Muscle layer of colon (tissue), 2 donors: ENCODE data around the gene CCBE1.

Experiments used
- H3K27ac ChIP-seq: one replicate; pipeline ENCODE4 v1.7.0; 2013; ENCODE audit warnings: low read depth, mild to moderate bottlenecking, low read length, moderate library complexity
- H3K27me3 ChIP-seq, 2 donors: one replicate each; pipeline ENCODE4 v1.7.0; 2013; ENCODE audit warnings: low read length in 2 of 2, mild to moderate bottlenecking in 2 of 2; ENCODE audit not compliant: insufficient read depth in 2 of 2, control insufficient read depth in 1 of 2
- H3K36me3 ChIP-seq: one replicate; pipeline ENCODE4 v1.7.0; 2013; ENCODE audit warnings: mild to moderate bottlenecking, low read length; ENCODE audit not compliant: insufficient read depth
- H3K4me1 ChIP-seq: one replicate; pipeline ENCODE4 v1.7.0; 2013; ENCODE audit warnings: mild to moderate bottlenecking, low read length; ENCODE audit not compliant: insufficient read depth
- H3K4me3 ChIP-seq, 2 donors: one replicate each; pipeline ENCODE4 v1.7.0; 2013; ENCODE audit warnings: low read length in 2 of 2, low read depth in 1 of 2, mild to moderate bottlenecking in 1 of 2, moderate library complexity in 1 of 2
- H3K9ac ChIP-seq: one replicate; pipeline ENCODE4 v1.7.0; 2013; ENCODE audit warnings: low read length
- H3K9me3 ChIP-seq: one replicate; pipeline ENCODE4 v1.7.0; 2013; ENCODE audit warnings: mild to moderate bottlenecking, low read length
- donor health status: abdominal sarcoma.
- donor health status: Adenocarcinoma of cecum.

The CCBE1 gene

DNA sequence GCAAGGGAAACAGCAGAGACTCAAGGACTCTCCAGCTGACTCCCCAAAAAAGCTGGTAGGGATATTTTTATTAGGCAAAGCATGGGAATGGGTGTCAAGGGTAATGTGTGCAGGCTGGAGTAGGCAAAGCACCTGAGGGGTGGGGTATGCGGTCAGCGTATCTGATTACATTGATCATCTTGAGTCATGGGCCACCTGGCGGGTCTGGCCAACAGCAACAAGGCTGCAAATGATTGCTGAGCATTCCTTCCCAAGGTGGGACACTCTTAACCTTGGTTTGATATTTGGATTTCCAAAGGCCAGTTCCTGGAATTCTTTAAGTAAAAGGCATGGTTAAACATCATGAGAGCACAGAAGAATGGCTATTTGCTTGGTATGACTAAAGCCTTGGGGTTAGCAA, 32.6 kb upstream of the CCBE1 start:
- H3K27ac ChIP-seq: no peak overlapping the region
- H3K36me3 ChIP-seq: no peaks in the 10 kb centered on the region
- no peaks in the 10 kb centered on the region for H3K9me3 ChIP-seq
- no peak overlapping the region for H3K4me3 ChIP-seq
- no peaks in the 10 kb centered on the region for H3K4me1 ChIP-seq
- no peaks in the 10 kb centered on the region for H3K27me3 ChIP-seq
- no peak overlapping the region for H3K9ac ChIP-seq

DNA sequence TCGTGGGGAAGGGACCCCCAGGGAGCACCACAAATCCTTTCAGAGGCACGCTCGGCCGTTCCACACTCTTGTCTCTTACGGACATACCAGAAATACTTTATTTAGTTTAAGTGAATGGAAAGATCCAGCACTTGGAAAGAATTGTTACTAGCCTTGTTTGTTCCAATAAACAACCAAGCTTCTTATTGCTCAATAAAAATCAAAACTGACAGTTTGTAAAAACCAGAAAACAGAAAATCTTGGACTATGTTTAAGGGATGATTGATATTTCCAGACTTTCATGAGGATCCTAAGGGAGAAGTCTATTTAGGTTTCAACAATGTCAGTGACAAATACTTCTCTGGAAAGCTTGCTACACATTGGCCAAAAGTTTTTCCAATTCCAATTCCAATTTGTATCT, 31.6 kb upstream of the CCBE1 start:
- no peaks in the 10 kb centered on the region for H3K4me1 ChIP-seq
- H3K36me3 ChIP-seq: no peaks in the 10 kb centered on the region
- no peak overlapping the region for H3K4me3 ChIP-seq
- H3K27me3 ChIP-seq: no peaks in the 10 kb centered on the region
- no peak overlapping the region for H3K9ac ChIP-seq
- no peak overlapping the region for H3K27ac ChIP-seq
- no peaks in the 10 kb centered on the region for H3K9me3 ChIP-seq

DNA sequence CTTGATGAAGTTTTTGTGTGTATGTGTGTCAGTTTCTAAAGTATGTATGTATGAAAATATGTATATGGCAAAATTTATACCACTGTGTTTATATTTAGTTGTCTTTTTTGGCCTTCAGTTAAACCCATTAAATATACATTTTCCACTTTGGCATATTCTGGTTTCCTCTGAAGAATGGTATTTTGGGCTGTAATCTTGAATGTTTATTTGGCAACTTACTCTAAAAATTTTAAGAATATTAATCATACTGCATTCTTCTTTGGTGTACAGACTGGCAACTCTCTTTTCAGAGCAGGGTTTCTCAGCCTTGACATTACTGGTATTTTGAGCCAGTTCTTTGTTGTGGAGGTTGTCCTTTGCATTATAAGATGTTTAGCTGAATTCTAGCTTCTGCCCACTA, 27.9 kb upstream of the CCBE1 start:
- peaks cover 4% of the 10 kb centered on the region for H3K9me3 ChIP-seq
- H3K9ac ChIP-seq: no peak overlapping the region
- H3K4me3 ChIP-seq: no peak overlapping the region
- no peaks in the 10 kb centered on the region for H3K27me3 ChIP-seq
- H3K27ac ChIP-seq: no peak overlapping the region
- H3K36me3 ChIP-seq: no peaks in the 10 kb centered on the region
- H3K4me1 ChIP-seq: no peaks in the 10 kb centered on the region

DNA sequence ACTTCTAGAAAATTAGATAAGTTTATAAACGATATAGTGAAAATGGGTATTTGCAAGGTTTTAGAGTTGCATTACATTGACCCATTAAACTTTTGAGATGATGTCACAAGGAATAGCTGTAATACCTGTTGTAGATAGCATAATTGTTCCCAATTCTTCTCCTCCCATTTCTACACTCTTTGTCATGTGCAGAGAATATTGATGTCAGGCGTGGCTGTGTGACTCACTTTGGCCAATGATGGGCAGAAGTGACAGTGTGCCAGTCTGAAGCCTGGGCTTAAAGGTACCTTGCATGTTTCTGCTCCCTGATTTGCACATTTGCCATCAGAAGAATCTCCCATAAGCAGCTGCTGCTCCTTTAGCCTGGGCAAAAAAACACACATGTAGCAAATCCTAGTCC, 26.9 kb upstream of the CCBE1 start:
- H3K36me3 ChIP-seq: no peaks in the 10 kb centered on the region
- no peaks in the 10 kb centered on the region for H3K4me1 ChIP-seq
- no peak overlapping the region for H3K27ac ChIP-seq
- no peaks in the 10 kb centered on the region for H3K27me3 ChIP-seq
- peaks cover 4% of the 10 kb centered on the region for H3K9me3 ChIP-seq
- no peak overlapping the region for H3K9ac ChIP-seq
- H3K4me3 ChIP-seq: no peak overlapping the region

DNA sequence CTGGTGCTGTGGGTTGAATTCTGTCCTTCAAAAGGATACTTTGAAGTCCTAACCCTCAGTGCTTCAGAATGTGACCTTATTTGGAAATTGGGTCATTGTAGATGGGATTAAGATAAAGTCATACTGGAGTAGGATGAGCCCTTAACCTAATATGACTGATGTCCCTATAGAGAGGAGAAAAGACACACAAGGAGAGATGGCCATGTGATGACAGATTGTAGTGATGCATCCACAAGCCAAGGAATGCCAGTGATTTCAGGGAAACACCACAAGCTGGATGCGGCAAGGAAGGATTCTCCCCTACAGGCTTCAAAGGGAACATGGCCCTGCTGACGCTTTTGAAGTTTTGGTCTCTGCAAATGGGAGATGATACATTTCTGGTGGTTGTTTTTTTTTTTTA, 24.7 kb upstream of the CCBE1 start:
- Histone ChIP-seq H3K36me3 (no peaks in the 10 kb centered on the region), H3K27me3 (no peaks in the 10 kb centered on the region), H3K9me3 (peaks cover 4% of the 10 kb centered on the region), H3K4me3 (no peak overlapping the region), H3K27ac (no peak overlapping the region), H3K4me1 (no peaks in the 10 kb centered on the region), H3K9ac (no peak overlapping the region)

DNA sequence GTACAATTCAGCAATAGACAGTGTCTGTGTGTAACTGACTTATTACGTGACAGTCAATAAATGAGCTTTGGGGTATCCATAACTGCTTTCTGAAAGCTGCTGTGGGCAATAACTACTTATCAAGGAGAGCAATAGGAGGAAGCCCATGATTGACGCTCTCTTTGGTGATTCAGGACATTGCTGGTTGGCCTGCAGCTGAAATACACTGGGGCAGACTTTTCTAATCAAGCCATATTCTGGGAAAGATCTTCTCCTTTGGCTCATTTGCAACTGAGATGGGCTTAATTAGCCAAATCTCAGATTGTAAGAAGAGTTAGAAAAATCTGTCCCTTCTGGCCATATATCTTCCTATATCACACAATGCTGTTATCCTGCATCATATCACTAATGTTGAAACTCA, 24.0 kb upstream of the CCBE1 start:
- H3K36me3 ChIP-seq: no peaks in the 10 kb centered on the region
- peaks cover 4% of the 10 kb centered on the region for H3K9me3 ChIP-seq
- no peak overlapping the region for H3K9ac ChIP-seq
- H3K27ac ChIP-seq: no peak overlapping the region
- no peaks in the 10 kb centered on the region for H3K4me1 ChIP-seq
- no peaks in the 10 kb centered on the region for H3K27me3 ChIP-seq
- H3K4me3 ChIP-seq: no peak overlapping the region

DNA sequence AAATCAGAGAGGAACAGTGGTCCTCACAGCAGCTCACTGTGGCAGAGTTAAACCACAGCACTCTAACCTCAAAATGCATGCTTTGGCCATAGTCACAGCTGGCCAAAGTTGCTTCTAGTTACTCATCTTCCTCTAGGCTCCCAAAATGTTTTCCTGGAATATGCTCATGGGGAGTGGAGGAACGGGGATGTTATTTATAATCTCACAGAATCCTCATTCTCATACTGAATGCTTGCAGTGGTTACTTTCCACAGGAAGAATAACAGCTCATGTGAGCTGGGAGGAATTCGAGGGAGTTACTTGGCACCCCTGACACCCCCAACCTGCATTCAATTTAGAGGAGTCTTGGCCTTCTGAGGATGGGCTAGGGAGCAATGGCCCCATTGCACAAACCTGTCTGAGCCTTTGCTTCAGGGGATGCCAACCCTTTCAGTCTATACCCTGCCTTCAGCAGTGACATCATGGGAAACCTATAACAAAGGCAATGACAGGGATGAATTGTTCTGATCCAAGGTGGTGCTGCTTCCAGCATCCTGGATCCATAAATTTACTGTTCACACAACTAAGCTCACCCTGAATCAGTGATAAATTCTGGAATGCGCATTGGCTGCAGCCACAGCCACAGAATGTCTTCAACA, 22.4 kb upstream of the CCBE1 start:
- Histone ChIP-seq H3K4me3 (no peak overlapping the region), H3K27me3 (no peaks in the 10 kb centered on the region), H3K4me1 (no peaks in the 10 kb centered on the region), H3K9ac (no peak overlapping the region), H3K36me3 (no peaks in the 10 kb centered on the region), H3K9me3 (peaks cover 4% of the 10 kb centered on the region), H3K27ac (no peak overlapping the region)

DNA sequence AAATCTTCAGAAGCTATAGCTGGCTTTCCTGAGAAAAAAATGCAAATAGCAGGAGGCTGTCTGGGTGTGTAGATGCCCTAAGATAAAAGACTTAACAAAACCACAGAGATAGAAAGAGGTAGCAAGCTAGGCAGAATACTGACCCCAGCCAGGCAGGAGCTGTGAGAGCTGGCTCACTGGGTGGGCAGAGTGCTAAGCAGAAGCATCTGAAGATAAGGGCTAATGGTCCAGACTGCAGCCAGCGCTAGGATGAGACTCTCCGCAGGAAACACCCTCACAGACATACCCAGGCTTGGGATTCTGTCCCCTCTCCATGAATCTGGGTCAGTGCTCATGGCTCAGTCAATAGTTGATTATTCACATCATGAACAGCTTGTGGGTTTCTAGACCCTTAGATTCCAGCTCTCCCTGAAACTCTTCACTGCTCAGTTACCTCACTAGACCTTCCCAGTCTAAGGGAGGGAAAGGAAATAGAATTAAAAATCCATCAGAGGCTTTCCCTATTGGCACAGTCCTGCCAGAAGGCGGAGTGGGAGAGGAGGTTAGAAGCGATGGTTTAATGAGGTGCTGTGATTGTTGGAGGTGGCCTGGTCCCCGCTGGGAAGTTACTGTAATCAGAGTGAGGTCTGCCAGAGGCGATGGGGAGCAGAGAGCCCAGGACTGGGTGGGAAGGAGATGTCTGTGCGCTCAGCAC, 21.4 kb upstream of the CCBE1 start:
- no peaks in the 10 kb centered on the region for H3K4me1 ChIP-seq
- no peaks in the 10 kb centered on the region for H3K27me3 ChIP-seq
- no peak overlapping the region for H3K9ac ChIP-seq
- peaks cover 4% of the 10 kb centered on the region for H3K9me3 ChIP-seq
- H3K36me3 ChIP-seq: no peaks in the 10 kb centered on the region
- H3K27ac ChIP-seq: no peak overlapping the region
- H3K4me3 ChIP-seq: no peak overlapping the region

DNA sequence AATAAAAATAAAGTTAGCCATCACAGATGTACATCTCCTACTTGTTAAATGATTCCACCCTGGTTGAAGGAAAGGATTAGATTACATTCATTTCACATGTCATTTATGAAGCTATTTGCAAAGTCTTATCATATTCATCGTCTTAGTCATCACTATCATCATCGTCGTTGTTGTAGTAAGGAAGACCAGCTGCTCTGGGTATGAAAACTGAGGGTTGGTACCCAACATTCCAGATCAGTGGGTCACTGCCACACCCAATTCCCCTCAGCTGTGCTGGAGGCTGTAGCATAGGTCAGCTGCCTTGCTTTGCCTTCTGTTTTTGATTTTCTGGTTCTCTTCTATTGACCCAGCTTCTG, 20.9 kb upstream of the CCBE1 start:
- Histone ChIP-seq H3K27ac (no peak overlapping the region), H3K4me1 (no peaks in the 10 kb centered on the region), H3K9ac (no peak overlapping the region), H3K36me3 (no peaks in the 10 kb centered on the region), H3K4me3 (no peak overlapping the region), H3K9me3 (peaks cover 4% of the 10 kb centered on the region), H3K27me3 (no peaks in the 10 kb centered on the region)

DNA sequence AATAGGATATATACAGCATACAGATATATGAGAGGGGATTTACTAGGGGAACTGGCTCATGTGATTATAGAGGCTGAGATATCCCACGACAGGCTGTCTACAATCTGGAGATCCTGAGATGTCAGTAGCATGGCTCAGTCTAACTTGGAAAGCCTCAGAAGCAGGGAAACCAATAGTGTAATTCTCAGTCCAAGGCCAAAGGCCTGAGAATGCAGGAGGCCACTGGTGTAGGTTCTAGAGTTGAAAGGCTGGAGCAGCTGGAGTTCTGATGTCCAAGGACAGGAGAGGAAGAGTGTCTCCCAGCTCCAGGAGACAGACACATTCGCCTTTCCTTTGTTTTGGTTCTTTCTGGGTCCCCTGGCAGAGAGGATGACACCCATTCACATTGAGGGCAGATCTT, 20.1 kb upstream of the CCBE1 start:
- H3K36me3 ChIP-seq: no peaks in the 10 kb centered on the region
- peaks cover 4% of the 10 kb centered on the region for H3K9me3 ChIP-seq
- H3K9ac ChIP-seq: no peak overlapping the region
- H3K27ac ChIP-seq: no peak overlapping the region
- no peak overlapping the region for H3K4me3 ChIP-seq
- H3K4me1 ChIP-seq: no peaks in the 10 kb centered on the region
- no peaks in the 10 kb centered on the region for H3K27me3 ChIP-seq

DNA sequence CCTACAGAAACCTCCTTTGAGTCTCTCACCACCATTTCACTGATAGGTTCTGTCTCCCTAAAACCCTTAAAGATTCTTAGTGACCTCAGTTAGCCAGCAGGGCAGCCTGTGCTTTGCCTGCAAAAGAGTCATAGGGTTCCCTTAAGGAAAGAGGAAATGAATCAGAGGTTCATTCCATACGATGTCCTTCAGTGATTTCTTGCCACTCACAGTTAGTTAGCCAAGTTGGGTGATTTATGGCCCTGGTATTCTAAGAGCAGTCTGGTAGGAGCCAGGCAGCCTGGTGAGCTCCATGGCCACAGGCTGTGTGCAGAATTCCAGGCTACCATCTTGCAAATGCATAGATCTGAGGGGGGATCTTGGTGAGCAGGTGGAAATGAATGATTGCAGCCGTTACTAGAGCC, 18.7 kb upstream of the CCBE1 start:
- Histone ChIP-seq H3K4me3 (no peak overlapping the region), H3K4me1 (no peaks in the 10 kb centered on the region), H3K9me3 (no peaks in the 10 kb centered on the region), H3K27ac (no peak overlapping the region), H3K36me3 (no peaks in the 10 kb centered on the region), H3K9ac (no peak overlapping the region), H3K27me3 (no peaks in the 10 kb centered on the region)

DNA sequence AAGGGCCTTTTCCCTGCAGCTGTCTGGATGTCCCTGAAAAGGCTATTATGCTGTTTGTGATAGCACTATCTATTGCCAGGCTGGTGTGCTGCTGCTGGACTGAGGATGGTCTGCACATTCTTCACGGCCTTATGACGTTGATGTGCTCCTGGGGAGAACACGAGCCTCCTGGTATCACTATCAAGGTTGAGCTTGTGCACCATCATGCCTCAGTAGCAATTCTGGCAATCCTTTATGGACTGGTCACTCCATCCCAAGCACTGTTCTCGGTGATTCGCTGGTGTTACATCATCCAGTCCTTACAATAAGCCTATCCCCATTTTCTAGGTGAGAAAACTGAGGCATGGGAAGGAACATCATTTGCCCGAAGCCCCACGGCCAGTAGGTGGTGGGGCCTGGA, 18.2 kb upstream of the CCBE1 start:
- no peak overlapping the region for H3K27ac ChIP-seq
- no peaks in the 10 kb centered on the region for H3K36me3 ChIP-seq
- no peaks in the 10 kb centered on the region for H3K9me3 ChIP-seq
- H3K9ac ChIP-seq: no peak overlapping the region
- no peaks in the 10 kb centered on the region for H3K27me3 ChIP-seq
- H3K4me3 ChIP-seq: no peak overlapping the region
- no peaks in the 10 kb centered on the region for H3K4me1 ChIP-seq
